ENCODE data around the gene PCDHA4. TPM values are rescaled to one million over a fixed set of nuclear protein-coding genes. Genes with fewer than 3 reads are reported as not detected.
"Not testable (repeated sequence)": the region's sequence is repeated elsewhere in the genome, so short reads cannot be mapped to it uniquely, and the experiment has no call there.

PCDHA4 gene
- total RNA-seq, 1 donor from 2014 or later, result 19.8 TPM

GRCh38 chr5:140833993-140834392 is 27.1 kb downstream of the PCDHA4 start, which contains the start of gene PCDHA7:
Gene PCDHA7, plus strand, starts transcription at chr5:140834269. Its CDS starts 115 bp downstream, at chr5:140834384.
- Mint-ChIP-seq H3K9me3 (peaks cover 36% of the 10 kb centered on the region), H3K27me3 (ENCODE audit: low read depth) (no peaks in the 10 kb centered on the region), H3K4me3 (no peak within 1 kb of the TSS), H3K36me3 (peaks cover 67% of the 10 kb centered on the region), H3K27ac (no peak within 1 kb of the TSS), H3K4me1 (no peaks in the 10 kb centered on the region)
- TF ChIP-seq CTCF (IDR thresholded peaks at IDR 0.05; ENCODE audit: unreplicated experiment), result no peak
- no peak for DNase-seq (ENCODE audit: low spot score in 2 of 2, unreplicated experiment in 2 of 2)

- DNase-seq (ENCODE audit: low spot score in 2 of 2, unreplicated experiment in 2 of 2); H3K4me3 Mint-ChIP-seq; H3K27ac Mint-ChIP-seq; H3K27me3 Mint-ChIP-seq (ENCODE audit: low read depth); H3K4me1 Mint-ChIP-seq: not testable (repeated sequence)
- peaks cover 38% of the 10 kb centered on the region for H3K9me3 Mint-ChIP-seq
- H3K36me3 Mint-ChIP-seq, result peaks cover 63% of the 10 kb centered on the region
Measured at GRCh38 chr5:140834439-140835008, 27.7 kb downstream of the PCDHA4 start.

- Mint-ChIP-seq H3K27me3 (ENCODE audit: low read depth) (no peaks in the 10 kb centered on the region), H3K4me1 (no peaks in the 10 kb centered on the region), H3K4me3 (no peak overlapping the region), H3K36me3 (peaks cover 66% of the 10 kb centered on the region), H3K9me3 (peaks cover 43% of the 10 kb centered on the region), H3K27ac (no peak overlapping the region)
- no peak for DNase-seq (ENCODE audit: low spot score in 2 of 2, unreplicated experiment in 2 of 2)
- TF ChIP-seq CTCF (IDR thresholded peaks at IDR 0.05; ENCODE audit: unreplicated experiment), result no peak
Measured at GRCh38 chr5:140835622-140836510, 29.0 kb downstream of the PCDHA4 start.

- peak; percentile 44 for TF ChIP-seq CTCF (IDR thresholded peaks at IDR 0.05; ENCODE audit: unreplicated experiment)
- Mint-ChIP-seq H3K27me3 (ENCODE audit: low read depth) (no peaks in the 10 kb centered on the region), H3K4me1 (no peaks in the 10 kb centered on the region), H3K36me3 (peaks cover 54% of the 10 kb centered on the region), H3K4me3 (no peak within 1 kb of the TSS), H3K9me3 (peaks cover 36% of the 10 kb centered on the region), H3K27ac (no peak within 1 kb of the TSS)
- DNase-seq (ENCODE audit: low spot score in 2 of 2, unreplicated experiment in 2 of 2), result no peak
Measured at GRCh38 chr5:140840978-140841962, 34.4 kb downstream of the PCDHA4 start, which contains the start of gene PCDHA8. Gene PCDHA8, plus strand, starts transcription at chr5:140841187. Its CDS starts 135 bp downstream, at chr5:140841322.

DNA sequence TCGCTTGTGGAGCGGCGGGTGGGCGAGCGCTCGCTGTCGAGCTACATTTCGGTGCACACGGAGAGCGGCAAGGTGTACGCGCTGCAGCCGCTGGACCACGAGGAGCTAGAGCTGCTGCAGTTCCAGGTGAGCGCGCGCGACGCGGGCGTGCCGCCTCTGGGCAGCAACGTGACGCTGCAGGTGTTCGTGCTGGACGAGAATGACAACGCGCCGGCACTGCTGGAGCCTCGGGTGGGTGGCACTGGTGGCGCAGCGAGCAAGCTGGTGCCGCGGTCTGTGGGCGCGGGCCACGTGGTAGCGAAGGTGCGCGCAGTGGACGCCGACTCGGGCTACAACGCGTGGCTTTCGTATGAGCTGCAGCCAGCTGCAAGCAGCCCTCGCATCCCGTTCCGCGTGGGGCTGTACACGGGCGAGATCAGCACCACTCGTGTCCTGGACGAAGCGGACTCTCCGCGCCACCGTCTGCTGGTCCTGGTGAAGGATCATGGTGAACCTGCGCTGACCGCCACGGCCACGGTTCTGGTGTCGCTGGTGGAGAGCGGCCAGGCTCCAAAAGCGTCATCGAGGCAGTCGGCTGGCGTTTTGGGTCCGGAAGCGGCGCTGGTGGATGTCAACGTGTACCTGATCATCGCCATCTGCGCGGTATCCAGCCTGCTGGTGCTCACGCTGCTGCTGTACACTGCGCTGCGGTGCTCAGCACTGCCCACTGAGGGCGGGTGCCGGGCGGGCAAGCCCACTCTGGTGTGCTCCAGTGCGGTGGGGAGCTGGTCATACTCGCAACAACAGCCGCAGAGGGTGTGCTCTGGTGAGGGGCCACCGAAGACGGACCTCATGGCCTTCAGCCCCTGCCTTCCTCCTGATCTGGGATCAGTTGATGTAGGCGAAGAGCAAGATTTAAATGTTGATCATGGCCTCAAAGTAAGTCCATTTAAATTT is 36.2 kb downstream of the PCDHA4 start:
- no peak overlapping the region for H3K27ac Mint-ChIP-seq
- H3K27me3 Mint-ChIP-seq (ENCODE audit: low read depth), result no peaks in the 10 kb centered on the region
- H3K4me1 Mint-ChIP-seq, result no peaks in the 10 kb centered on the region
- no peak for TF ChIP-seq CTCF (IDR thresholded peaks at IDR 0.05; ENCODE audit: unreplicated experiment)
- H3K9me3 Mint-ChIP-seq, result peaks cover 46% of the 10 kb centered on the region
- no peak for DNase-seq (ENCODE audit: low spot score in 2 of 2, unreplicated experiment in 2 of 2)
- peaks cover 60% of the 10 kb centered on the region for H3K36me3 Mint-ChIP-seq
- no peak overlapping the region for H3K4me3 Mint-ChIP-seq

DNA sequence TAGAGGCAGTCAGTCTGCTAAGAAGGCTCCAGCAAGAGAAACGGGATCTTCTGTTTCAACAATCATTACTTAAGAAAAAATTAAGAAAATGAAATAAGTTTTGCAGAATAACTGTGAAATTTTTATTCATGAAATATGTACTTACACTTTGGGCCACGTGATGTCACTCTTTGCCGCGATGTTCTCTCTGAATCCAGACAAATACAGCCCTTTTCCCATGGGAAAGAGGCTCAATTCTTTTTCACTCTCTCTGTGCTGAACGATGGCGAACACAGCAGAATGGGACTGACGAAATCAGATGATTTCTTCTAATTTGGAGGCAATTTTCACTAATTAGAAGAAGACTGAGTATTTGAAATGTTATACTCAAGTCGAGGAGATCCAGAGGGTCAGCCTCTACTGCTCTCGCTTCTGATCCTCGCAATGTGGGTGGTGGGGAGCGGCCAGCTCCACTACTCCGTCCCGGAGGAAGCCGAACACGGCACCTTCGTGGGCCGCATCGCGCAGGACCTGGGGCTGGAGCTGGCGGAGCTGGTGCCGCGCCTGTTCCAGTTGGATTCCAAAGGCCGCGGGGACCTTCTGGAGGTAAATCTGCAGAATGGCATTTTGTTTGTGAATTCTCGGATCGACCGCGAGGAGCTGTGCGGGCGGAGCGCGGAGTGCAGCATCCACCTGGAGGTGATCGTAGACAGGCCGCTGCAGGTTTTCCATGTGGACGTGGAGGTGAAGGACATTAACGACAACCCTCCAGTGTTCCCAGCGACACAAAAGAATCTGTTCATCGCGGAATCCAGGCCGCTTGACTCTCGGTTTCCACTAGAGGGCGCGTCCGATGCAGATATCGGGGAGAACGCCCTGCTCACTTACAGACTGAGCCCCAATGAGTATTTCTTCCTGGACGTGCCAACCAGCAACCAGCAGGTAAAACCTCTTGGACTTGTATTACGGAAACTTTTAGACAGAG is 41.6 kb downstream of the PCDHA4 start, which contains the start of gene PCDHA9:
Gene PCDHA9, plus strand, starts transcription at position 244 of the 964 bp plus-strand sequence. Its CDS starts 114 bp downstream, at position 358.
- peaks cover 53% of the 10 kb centered on the region for H3K36me3 Mint-ChIP-seq
- not testable (repeated sequence) for DNase-seq (ENCODE audit: low spot score in 2 of 2, unreplicated experiment in 2 of 2); H3K27ac Mint-ChIP-seq; H3K27me3 Mint-ChIP-seq (ENCODE audit: low read depth); H3K4me1 Mint-ChIP-seq
- peak within 1 kb of the TSS; percentile 8 for H3K4me3 Mint-ChIP-seq
- peaks cover 39% of the 10 kb centered on the region for H3K9me3 Mint-ChIP-seq

Measured in mesothelial cell of epicardium (in vitro differentiated cells).